ENCODE measurements around the gene ASB2.

ASB2 gene

DNA sequence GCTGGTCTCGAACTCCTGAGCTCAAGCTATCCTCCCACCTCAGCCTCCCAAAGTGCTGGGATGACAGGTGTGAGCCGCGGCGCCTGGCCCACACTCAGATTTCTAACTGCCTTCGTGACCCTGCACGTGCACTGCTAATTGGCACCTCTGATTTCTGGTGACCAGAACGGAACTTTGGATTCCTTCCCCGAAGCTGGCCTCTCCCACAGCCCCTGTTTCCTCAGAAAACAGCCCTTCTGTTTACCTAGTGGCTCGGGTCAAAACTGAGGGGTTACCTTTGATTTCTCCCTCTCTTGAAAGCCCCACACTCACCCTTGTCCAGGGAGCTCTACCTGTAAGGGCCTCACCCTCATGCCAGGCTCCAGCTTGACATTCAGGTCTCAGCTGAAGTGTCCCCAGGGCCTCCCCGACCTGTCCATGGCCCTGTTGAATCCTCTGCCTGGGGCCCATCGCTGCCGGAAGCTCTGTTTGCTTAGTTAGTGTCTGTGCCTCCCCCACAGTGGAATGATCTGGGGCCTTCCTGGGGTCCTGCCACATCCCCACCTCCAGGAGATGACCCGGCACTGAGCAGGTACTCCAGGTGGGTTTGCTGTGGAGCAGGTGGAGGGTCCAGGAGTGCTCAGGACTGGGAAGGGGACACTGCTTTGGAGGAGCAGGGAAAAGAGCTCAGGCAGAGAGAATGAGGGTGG lies 73.6 kb downstream of the ASB2 start:
- no peak for TF ChIP-seq CTCF (IDR thresholded peaks at IDR 0.05; ENCODE audit: control insufficient read depth, extremely low read depth, insufficient read depth)
- DNase-seq (ENCODE audit: low read depth) = no peak
- H3K4me3 ChIP-seq (ENCODE audit: low read depth, low read length) = no peak overlapping the region

- peak; percentile 28 for DNase-seq (ENCODE audit: low read depth)
- TF ChIP-seq CTCF (IDR thresholded peaks at IDR 0.05; ENCODE audit: control insufficient read depth, extremely low read depth, insufficient read depth) = no peak
- no peak overlapping the region for H3K4me3 ChIP-seq (ENCODE audit: low read depth, low read length)
These were observed 74.6 kb downstream of the ASB2 start for GRCh38 chr14:93901813-93902212.

DNA sequence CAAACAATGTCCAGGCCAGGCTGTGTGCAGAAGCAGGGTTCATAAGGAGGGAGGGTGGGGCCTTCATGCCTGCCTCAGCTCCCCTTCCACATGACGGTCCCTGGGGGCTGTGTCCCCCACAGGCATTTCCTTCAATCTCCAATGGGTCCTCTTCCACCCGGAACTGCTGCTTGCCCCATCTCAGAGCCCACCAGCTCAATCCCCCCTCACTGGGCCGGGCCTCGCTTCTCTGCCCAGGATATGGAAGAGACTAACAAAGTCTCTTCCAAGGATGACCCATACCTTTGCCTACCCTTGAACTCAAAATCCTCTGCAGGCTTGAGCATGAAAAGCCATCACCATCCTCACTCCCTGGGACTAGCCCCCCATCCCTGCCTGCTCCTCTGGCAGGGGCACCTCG lies 77.6 kb downstream of the ASB2 start:
- TF ChIP-seq CTCF (IDR thresholded peaks at IDR 0.05; ENCODE audit: control insufficient read depth, extremely low read depth, insufficient read depth) = no peak
- no peak overlapping the region for H3K4me3 ChIP-seq (ENCODE audit: low read depth, low read length)
- DNase-seq (ENCODE audit: low read depth) = no peak

GRCh38 chr14:93898081-93898611 lies 78.2 kb downstream of the ASB2 start:
- H3K4me3 ChIP-seq (ENCODE audit: low read depth, low read length) = no peak overlapping the region
- no peak for DNase-seq (ENCODE audit: low read depth)
- TF ChIP-seq CTCF (IDR thresholded peaks at IDR 0.05; ENCODE audit: control insufficient read depth, extremely low read depth, insufficient read depth) = no peak

DNA sequence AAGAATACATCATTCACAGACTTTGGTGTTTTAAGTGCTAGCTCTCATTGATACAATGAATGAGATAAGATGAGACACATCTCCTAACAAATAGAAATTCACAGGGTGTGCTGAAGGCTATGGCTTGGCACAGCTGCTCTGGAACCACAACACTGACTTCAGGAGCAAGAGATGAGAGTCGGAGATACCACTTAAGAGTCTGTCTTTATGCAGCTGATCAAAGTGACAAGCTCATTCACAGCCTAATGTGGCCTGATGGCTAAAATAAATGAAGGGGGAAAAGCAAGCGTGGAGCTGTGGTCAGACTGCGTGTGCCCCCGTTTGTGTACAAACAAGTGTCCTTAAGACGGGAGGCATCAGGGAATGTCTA lies 78.9 kb downstream of the ASB2 start:
- no peak for TF ChIP-seq CTCF (IDR thresholded peaks at IDR 0.05; ENCODE audit: control insufficient read depth, extremely low read depth, insufficient read depth)
- no peak overlapping the region for H3K4me3 ChIP-seq (ENCODE audit: low read depth, low read length)
- DNase-seq (ENCODE audit: low read depth) = no peak

DNA sequence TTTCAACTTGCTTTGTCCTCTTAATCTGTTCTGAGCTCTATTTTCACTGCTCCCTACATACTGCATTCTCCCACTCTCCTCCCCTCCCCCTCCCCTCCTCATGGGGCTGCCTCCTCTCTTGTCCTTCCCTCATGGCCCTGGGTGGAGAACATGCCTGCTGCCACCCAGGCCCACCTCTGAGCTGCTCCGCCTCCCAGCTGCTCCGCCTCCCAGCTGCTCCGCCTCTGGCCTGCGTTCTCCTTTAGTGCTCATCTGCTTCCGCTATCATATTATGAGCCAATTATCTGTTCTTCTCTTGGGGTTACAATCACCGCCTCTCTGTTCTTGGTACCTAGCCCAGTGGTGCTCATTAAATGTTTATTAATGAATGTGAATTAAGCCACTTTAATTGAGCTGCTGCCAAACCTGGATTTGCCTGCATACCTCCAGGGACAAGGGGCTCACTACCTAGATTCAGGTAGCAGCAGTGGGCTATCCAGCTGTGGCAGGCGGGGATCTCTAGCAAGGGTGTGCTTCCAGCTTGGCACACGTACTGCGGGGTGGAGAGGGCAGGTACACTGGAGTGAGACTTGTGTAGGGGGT lies 81.3 kb downstream of the ASB2 start:
- no peak overlapping the region for H3K4me3 ChIP-seq (ENCODE audit: low read depth, low read length)
- no peak for DNase-seq (ENCODE audit: low read depth)
- TF ChIP-seq CTCF (IDR thresholded peaks at IDR 0.05; ENCODE audit: control insufficient read depth, extremely low read depth, insufficient read depth) = no peak

All from LNCaP clone FGC (cell line).